DMS153 treated with DMSO at 0.1 percent for 48 hours (cell line): ENCODE measurements around the gene TOMM7.
"Not testable (repeated sequence)": the region's sequence is repeated elsewhere in the genome, so short reads cannot be mapped to it uniquely, and the experiment has no call there.

Source experiments
- DNase-seq: peaks from one replicate; lab custom pipeline; 2025; ENCODE audit not compliant: unreplicated experiment; lab: John Stamatoyannopoulos, UW

Gene TOMM7

DNA sequence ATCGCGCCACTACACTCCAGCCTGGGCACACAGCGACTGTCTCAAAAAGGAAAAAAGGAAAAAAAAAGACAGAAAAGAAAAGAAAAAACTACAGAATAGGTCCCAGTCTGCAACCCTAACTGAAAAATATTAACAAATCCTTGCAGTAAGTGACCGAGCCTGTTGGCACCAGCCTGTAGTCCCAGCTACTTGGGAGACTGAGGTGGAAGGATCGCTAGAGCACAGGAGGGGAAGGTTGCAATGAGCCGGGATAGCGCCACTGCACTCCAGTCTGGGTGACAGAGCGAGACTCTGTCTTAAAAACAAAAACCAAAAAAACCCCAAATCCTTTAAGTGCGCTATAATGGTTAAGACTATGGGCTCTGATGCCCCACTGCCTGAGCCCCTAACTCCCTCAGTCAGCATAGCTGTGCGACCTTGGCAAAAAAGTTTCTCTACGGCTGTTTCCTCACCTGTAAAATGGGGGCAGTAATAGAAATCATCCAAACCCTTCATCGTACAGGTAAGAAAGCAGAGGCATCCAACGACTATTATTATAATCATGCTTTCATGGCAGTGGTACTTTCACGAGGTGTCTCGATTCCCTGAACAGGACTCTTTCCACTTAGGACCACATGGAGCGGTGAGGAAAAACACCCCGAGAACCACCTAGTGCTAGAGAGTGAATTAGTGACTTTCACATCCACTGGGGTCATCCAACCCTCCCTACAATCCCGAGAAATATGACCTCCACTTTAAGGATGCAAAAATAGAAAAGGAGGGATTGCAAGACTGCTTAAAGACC, 755 bp downstream of the TOMM7 start:
- DNase-seq = no peak

DNA sequence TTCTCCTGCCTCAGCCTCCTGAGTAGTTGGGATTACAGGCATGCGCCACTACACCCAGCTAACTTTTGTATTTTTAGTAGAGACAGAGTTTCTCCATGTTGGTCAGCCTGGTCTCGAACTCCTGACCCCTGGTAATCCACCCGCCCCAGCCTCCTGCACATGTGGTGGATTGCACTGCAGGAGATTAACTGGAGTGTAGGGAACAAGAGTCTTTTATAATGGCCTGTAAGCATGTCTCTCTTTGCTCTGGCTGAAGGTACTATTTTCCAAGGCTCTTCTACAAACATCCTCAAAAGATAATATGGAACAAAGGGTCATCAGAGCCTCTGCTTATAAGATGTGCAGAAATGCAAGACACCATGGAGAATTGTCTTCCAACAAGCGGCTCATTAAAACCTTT, 3.2 kb downstream of the TOMM7 start:
- DNase-seq = no peak

DNA sequence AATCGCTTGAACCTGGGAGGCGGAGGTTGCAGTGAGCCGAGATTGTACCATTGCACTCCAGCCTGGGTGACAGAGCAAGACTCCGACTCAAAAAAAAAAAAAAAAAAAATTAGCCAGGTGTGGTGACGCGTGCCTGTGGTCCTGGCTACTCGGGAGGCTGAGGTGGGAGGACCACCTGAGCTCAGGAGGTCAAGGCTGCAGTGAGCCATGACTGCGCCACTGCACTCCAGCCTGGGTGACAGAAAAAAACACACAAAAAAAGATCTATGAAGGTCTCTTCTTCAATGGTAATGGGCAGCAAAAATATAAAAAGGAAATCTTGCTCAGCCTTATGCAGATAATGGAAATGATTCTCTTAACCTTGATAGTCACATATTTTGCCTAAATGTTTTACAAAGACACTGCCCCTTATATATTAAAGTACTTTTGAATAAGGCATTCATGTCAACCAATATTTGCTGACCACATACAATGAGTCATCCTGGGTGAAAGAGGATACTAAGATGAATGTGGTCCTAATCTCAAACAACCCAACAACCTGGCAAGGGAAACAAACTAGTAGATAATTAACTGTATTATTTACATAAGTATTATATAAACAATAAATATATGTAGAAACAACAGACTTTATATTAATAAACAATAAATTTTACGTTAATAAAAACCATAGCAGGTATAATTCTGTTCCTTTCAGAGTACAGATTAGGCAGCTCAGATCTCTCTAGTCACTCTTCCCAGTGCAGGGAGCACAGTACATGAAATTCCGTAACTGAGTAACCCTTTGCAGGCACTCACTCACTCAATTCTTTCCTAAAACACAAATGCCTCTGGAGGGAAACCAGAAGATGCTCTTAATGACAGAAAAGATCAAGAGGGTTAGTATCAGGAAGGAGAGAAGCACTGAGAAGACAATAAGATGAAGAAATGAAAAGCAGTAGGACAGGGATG, 8.1 kb downstream of the TOMM7 start:
- DNase-seq = no peak

DNA sequence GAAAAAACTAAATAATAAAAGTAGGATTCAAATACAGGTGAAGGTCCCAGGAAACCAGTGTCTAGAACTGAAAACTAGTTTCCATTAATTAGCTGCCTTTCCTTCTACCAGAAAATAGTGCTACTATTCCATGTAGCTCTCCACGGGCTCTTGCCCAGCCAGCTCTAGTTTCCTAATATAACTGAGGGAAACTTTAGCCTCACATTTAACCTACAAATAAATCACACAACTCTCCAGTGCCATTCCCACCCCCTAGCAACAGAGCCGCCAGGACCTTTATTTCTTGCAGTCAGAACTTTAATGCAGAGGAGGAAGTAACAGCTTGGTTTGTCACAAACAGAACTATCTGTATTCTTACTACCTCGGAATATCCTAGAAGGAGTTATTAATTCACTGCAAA, 10.3 kb downstream of the TOMM7 start:
- DNase-seq = no peak

DNA sequence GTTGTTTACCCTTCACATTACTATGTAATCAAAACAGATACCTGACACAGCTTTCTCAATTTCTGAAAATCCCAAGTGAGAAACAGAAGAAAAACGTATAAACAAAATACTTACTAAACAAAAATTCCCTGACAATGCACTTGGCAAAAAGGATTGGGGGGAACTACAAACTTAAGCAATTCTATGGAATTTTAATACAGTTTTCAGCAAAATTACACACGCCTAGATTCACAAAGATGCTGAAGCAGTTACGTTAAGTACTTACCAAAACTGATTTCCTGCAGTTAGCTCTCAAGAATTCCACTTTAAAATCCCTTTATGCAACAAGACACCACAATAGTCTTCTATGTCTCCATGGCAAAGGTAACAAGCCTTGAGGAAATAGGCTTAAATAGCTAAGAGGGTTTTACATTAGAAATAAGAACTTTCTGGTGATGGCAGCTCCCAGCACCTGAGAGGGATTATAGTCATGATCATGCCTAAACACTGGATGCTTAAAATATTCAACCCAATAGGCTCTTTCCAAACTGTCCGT, 10.8 kb downstream of the TOMM7 start:
- DNase-seq = no peak

DNA sequence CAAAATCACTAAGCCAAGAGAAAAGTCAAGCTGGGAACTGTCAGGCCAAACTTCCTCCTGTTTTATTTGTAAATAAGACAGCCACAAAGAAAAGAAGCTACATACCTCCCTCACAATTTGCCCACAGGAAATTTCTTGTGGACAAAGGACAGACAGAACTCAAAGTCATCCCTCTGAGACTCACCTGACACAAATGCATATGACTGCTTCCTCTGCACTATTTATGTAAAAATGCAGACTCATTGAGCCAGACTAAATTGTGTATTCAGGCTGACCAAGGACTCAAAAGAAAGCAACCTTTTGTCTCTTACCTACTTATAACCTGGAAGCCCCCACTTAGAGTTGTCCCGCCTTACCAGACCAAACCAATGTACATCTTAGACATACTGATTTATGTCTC, 11.8 kb downstream of the TOMM7 start:
- DNase-seq = no peak

DNA sequence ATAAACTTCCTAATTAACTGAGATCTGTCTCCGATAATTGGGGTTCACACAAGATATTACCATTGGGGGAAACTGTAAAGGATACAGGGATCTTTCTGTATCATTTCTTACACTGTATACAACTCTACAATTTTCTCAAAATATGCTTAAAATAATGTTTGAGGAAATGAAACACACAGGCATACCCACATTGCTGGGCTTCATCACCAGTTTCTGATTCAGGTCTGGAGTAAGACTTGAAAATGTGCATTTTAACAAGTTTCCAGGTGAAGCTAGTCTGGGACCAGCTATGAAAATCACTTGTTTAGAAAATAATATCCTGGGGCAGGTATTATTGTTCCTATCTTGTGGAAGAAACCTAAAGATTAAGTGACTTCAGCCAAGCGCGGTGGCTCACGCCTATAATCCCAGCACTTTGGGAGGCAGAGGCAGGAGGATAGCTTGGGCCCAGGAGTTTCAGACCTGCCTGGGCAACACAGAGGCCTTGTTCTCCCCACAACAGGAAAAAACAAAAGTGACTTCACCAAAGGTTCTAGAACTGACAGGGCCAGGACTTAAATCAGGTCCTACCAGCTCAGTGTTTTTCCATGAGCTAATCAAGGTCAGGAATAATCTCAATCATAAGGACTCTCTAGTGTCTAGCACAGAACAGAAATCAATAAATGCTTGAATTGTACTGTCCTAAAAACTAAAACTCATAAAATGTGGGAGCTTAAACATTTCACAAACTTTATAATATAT, 12.6 kb downstream of the TOMM7 start:
- no peak for DNase-seq

DNA sequence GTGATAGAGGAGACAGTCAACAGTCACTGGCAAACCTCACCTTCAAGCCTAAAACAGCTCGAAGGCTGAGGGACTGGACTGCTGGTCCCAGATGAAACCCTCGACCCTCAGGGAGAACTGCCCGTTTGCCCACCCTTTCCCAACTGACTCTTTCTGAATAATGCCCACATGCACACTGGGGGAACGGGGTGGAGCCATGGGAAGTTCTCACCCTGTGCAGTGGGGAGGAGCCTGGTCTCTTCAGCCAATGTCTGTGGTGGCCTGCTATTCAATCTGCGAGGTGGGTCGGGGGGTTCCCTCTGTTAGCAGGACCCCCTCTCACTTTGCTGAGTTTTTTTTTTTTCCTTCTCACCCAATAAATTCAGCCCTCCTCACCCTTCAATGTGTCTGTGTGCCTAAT, 14.5 kb downstream of the TOMM7 start:
- DNase-seq = no peak

DNA sequence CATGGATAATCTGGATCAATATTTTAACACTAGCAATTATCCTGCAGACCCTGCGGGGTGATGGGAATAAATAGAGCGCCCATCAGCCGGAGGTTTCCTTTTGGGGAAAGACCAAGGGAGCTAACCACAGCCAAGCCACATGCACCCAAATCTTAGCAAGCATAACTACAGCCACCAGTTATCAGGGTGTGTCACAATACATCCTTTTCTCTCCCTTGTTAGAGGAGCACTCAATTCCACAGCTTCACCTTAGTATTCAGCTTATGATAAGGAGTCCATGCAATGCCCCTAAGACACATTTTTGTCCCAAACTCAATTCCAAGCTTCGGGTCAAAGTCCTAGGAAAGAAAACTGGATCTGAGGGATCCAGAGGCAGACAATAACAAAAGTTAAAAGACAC, 15.9 kb downstream of the TOMM7 start:
- no peak for DNase-seq

DNA sequence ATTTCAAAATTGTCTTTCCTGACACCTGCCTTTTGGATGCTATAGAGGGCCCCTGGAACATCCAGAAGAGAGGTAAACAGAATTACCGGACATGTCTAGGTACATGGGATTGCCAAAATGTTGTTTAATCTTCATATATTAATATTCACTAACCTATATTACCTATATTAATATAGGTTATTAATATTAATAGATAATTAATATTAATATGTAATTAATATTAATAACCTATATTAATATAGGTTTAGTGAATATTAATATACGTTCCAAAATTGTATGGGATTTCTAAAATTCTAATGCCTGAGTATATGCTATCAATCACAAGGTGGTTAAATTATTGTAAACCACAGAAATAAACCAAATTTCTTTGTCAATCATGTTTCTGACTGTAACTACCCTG, 17.4 kb downstream of the TOMM7 start:
- no peak for DNase-seq

DNA sequence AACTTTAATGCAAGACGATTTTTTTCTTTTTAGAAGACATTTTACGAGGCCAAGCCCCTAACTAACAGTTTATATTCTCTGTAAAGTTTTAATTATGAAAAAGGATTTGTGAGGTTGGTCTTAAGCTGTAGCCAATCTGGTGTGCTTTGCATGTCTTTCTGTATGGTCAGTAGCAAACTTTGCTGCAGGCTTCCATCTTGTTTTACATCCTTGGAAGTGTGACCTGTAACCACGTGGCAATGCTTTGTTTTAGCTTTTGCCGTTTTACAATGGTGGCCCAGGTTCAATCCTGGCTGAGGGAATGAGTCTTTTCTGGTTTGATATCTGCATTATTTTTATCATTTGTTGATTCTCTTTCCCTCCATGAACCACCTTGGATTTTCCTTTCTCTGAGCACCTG, 19.8 kb downstream of the TOMM7 start:
- not testable (repeated sequence) for DNase-seq

DNA sequence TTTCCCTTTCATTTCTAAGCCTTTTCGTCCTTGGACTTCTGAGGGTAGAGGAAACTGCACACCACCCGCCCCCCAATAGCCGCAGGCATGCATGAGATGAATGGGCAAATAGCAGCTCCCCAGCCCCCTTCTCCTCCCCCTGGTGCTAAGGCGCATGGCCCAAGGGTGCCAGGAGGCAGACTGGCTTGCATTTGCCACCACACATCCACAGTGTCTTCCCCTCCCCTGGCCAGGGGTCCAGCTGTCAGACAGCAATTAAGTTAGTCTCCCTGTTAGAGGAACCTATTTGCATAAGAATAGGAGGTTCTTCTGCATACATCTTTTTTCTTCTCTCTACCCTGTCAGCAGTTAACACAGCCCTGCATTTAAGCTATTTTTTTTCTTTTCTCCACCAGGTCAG, 20.2 kb downstream of the TOMM7 start:
- no peak for DNase-seq

DNA sequence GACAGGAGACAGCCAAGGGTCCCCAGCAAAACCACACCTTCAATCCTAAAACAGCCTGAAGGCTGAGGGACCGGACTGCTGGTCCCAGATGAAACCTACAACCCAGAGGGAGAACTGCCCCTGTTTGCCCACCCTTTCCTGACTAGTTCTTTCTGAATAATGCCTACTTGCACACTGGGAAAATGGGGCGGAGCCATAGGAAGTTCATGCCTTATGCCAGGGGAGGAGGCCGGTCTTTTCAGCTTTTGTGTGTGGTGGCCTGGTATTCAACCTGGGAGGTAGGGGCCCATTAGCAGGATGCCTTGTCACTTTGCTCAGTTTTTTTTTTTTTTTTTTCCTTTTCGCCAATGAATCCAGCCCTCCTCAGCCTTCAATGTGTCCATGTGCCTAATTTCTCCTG, 20.7 kb downstream of the TOMM7 start:
- no peak for DNase-seq

DNA sequence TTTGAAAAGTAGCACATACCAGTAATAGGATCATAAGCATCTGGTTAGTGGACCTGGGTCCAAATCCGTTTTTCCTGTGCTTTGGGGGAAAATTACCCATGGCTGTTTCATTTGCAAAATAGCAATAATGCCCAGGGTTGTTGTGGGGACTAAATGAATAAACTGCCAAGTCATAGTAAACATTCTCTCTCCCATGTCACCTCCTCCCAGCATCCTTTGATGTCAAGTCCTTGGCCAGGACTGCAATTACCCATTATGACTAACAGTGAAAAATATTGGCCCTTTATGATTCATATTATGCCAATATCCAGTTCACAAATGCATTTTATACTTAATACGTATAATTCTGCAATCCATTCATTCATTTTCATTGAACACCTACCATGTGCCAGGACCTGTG, 23.0 kb downstream of the TOMM7 start:
- DNase-seq = no peak

DNA sequence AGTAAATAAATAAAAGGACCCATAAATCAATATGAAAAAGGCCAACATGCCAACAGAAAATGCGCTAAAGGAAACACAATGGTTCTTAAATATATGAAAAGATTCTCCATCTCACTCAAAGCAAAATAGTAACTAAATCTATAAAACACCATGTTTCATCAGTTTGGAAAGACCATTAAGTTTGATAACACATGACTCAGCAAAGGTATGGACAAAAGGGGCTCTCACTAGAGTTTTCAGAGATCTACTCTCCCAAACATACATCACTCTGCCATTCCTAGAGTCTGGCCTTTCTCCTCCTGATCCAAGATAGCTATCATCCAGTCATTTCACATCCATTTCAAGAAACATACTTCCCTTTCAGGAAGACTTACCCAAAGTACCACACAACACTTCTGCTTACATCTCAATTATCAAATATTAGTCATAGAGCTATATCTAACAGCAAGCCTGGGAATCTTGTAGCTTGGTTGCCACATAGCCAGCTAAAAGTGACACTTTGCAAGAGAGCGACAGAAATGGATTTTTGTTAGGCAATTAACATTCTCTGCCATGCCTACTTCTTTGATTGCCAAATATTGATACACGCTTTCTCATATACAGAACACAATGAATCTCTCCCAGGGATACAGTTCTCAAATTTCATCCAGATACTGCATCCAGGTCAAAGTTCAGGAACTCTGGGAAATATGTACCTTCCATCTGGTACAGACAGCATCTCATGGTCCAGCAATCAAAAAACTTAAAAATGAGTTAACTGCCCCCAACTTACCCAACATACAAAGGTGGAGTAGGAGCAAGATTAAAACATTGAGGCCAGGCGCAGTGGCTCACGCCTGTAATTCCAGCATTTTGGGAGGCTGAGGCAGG, 28.8 kb downstream of the TOMM7 start:
- DNase-seq = no peak

DNA sequence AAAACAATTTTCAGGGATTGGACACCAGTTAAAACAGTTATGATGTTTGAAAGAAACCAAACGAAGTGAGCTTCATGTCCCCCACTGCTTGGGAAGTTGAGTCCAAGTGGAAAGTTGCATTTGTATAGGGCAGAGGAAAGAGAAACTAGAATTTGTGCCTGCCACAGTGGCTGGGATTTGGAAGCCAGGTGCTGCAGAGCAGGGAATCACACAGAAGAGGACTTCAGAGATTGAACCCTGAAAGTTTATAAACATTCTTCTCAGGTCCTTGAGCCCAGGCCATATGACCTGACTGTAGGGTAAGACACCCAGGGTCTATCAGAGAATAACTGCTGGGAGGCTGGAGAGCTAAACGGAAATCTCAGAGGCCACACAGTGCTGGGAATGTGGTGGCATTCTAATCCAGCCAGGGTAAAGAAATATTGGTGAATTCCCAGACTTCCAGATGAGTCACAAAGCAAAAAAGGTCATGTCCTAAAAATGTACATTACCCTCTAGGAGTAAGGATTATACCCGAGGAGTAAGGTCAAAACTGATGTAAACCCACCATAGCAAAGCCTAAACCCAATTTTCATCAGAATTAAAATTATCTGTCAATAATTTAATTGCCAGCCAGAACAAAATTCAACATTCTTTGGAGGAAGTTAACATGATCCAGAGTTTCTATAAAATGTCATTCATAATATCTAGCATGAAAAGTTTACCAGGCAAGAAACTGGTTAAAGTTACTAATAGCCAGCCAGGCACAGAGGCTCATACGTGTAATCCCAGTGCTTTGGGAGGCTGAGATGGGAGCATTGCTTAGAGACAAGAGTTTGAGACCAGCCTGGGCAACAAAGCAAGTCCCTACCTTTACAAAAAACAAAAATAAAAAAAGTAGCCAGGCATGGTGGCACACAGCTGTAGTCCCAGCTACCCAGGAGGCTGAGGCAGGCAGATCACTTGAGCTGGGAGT, 31.2 kb downstream of the TOMM7 start:
- no peak for DNase-seq

DNA sequence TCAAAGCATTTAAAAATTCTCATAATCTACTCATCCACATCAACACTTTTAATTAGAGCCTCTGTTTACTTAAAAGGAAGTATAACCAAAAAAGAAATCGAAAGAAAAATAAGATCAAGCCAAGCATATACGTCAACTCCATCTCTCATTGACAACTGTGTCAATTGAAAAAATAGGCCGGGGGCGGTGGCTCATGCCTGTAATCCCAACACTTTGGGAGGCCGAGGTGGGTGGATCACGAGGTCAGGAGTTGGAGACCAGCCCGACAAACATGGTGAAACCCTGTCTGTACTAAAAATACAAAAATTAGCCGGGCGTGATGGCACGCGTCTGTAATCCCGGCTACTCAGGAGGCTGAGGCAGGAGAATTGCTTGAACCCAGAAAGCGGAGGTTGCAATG, 32.0 kb downstream of the TOMM7 start:
- DNase-seq = not testable (repeated sequence)

DNA sequence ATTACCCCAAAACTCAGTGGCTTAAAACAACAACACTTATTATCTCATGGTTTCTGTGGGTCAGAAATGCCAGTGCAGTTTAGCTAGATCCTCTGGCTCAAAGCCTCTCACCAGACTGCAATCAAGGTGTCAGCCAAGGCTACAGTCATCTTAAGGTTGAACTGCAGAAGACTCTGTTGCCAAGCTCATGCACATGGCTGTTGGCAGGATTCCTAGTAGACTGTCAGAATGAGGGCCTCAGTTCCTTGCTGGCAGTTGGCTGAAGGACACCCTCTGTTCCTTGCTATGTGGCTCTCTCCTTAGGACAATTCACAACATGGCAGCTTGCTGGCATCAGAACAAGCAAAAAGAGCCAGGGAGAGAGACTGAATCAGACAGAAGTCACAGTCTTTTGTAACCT, 34.7 kb downstream of the TOMM7 start:
- DNase-seq = no peak

DNA sequence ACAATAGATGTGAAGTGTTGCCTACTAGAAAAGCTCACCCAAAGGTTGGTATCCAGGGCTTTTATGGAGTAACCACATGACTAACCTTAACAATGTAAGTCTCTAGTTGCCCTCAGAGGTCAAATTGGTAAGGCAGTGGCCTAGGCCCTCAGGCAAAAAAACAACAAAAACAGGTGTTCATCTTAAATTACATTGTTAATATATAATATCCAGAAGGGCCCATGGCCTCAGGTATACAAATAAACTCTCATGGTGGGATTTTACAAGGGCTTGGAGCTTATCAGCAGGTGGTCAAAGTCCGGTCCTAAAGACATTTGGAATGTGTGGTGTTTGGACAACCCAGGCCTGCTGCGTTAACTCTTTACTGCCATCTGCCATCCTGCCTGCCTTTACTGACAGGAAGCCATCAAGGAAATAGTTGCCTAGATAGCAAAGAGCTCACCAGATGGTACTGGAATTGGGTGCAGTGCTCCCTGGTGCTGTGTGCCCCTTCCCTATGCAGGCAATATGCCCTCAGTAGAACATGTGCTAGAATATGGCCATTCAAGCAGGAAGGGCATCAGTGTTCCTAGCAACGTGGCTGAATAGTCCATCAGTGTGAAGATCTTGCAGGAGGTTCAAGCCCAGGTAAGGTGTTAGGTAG, 36.2 kb downstream of the TOMM7 start:
- no peak for DNase-seq
